DMS79 (cell line): ENCODE measurements around the gene PRDM9.
"Not testable (repeated sequence)": the region's sequence is repeated elsewhere in the genome, so short reads cannot be mapped to it uniquely, and the experiment has no call there.

Source experiments
- DNase-seq: peaks from one replicate; lab custom pipeline; 2025; lab: John Stamatoyannopoulos, UW

Gene PRDM9

DNA sequence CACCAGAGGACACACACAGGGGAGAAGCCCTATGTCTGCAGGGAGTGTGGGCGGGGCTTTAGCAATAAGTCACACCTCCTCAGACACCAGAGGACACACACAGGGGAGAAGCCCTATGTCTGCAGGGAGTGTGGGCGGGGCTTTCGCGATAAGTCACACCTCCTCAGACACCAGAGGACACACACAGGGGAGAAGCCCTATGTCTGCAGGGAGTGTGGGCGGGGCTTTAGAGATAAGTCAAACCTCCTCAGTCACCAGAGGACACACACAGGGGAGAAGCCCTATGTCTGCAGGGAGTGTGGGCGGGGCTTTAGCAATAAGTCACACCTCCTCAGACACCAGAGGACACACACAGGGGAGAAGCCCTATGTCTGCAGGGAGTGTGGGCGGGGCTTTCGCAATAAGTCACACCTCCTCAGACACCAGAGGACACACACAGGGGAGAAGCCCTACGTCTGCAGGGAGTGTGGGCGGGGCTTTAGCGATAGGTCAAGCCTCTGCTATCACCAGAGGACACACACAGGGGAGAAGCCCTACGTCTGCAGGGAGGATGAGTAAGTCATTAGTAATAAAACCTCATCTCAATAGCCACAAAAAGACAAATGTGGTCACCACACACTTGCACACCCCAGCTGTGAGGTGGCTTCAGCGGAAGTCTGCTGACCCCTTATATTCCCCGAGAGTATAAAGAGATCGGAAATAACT, 20.0 kb downstream of the PRDM9 start:
- DNase-seq, result not testable (repeated sequence)

DNA sequence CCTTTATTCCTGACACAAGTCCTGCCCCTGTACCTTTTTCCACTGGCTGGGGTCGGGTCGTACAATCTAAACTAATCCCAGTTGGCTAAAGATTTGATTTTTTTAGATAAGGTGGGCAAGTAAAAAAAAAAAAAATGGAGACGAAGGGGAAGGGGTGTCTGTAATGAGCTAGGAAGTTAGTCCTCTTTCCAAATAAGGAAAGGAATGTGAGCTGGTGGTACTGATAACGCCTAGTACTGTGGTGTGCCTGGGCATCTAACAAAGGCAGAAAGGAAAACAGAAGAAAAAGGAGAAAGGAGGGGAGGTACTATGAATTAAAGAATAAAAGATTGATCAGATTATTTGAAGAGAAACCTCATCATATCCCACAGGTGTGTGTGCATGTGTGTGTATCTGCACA, 21.3 kb downstream of the PRDM9 start:
- DNase-seq, result no peak

DNA sequence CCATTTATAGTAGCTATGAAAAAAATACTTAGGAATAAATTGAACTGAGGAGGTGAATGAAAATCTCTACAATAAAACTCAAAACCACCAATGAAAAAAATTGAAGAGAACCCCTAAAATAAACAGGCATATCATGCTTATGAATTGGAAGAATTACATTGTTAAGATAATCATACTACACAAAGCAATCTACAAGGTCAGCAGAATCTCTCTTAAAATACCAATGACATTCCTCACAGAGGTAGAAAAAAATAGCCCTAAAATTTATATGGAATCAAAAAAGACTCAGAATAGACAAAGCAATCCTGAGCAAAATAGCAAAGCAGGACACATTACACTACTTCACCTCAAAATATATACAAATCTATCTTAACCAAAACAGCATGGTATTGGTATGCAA, 23.2 kb downstream of the PRDM9 start:
- DNase-seq, result no peak

DNA sequence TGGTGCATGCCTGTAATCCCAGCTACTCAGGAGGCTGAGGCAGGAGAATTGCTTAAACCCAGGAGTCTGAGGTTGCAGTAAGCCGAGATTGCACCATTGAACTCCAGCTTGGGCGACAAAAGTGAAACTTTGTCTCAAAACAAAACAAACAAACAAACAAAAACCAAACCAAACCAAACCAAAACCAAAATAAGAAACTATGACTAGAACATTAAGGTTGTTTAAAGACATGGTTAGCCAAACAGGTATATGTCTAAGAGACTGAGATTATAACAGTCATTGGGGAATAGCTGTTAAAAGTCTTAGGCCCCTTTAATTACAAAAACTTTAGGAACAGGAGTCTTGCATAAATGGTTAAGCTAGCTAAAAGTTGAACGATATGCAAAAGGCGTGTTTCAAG, 63.6 kb downstream of the PRDM9 start:
- DNase-seq, result no peak
